ENCODE data around the gene SIAH3. TPM values are rescaled to one million over a fixed set of nuclear protein-coding genes. Genes with fewer than 3 reads are reported as not detected.

Gene SIAH3
- total RNA-seq, 1 donor: not detected

DNA sequence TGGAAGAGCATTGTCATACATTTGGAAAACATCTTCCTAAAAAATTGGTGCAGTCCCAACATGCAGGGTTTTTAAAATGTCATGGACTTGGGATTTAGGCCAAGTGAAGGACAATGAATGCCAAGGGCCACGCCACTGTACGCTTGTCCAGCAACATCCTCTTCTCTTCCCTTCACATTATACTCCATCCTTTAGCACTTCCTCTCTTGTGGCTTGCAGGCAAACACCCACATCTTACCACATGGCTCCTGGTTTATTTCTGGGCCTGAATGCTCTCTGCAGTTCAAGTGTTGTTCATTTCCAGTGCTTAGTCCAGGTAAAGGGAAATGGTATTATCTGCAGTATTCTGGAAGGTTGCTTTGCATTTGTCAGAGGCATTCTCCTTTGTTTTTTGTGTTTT, 104.5 kb downstream of the SIAH3 start:
- Histone ChIP-seq H3K4me1 (ENCODE audit: insufficient read depth, low read length) (no peaks in the 10 kb centered on the region), H3K4me3 (ENCODE audit: insufficient read depth, low read length) (no peak overlapping the region), H3K79me2 (ENCODE audit: insufficient read depth, low read length) (no peaks in the 10 kb centered on the region), H3K4me2 (ENCODE audit: insufficient read depth, low read length) (no peak overlapping the region), H4K20me1 (ENCODE audit: insufficient read depth, low read length) (no peaks in the 10 kb centered on the region), H3K27ac (ENCODE audit: low read depth, low read length) (no peak overlapping the region), H3K27me3 (ENCODE audit: insufficient read depth, low read length) (peaks cover 32% of the 10 kb centered on the region), H3K36me3 (ENCODE audit: insufficient read depth, low read length) (no peaks in the 10 kb centered on the region), H2AFZ (ENCODE audit: low read length) (no peak overlapping the region), H3K9me3 (ENCODE audit: low read depth, low read length) (no peaks in the 10 kb centered on the region)
- no peak for DNase-seq (ENCODE audit: insufficient read length, low spot score, missing footprints)
- TF ChIP-seq, protein P1, sequence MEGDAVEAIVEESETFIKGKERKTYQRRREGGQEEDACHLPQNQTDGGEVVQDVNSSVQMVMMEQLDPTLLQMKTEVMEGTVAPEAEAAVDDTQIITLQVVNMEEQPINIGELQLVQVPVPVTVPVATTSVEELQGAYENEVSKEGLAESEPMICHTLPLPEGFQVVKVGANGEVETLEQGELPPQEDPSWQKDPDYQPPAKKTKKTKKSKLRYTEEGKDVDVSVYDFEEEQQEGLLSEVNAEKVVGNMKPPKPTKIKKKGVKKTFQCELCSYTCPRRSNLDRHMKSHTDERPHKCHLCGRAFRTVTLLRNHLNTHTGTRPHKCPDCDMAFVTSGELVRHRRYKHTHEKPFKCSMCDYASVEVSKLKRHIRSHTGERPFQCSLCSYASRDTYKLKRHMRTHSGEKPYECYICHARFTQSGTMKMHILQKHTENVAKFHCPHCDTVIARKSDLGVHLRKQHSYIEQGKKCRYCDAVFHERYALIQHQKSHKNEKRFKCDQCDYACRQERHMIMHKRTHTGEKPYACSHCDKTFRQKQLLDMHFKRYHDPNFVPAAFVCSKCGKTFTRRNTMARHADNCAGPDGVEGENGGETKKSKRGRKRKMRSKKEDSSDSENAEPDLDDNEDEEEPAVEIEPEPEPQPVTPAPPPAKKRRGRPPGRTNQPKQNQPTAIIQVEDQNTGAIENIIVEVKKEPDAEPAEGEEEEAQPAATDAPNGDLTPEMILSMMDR (IDR thresholded peaks at IDR 0.05; ENCODE audit: extremely low read depth, low read depth, low read length): no peak

DNA sequence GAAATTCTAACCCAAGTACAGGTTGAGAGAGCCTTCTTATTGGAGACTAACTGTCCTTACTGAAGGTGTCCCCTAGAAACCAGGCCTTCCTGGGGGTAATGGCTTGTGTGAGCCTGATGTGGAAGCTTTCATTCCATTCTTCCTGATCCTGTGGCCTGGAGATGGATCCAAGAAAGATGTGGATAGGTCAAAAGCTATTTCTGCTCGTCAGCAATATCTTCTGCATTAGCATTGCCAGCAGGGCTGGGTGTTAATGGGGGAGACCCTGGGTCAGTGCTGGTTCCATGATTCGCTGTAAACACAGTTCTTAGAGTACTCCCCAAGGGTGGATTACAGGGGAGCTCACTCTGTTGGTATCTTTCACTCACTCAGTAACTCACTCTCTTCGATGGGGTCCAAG, 106.6 kb downstream of the SIAH3 start:
- no peak overlapping the region for H3K4me2 ChIP-seq (ENCODE audit: insufficient read depth, low read length)
- H3K27ac ChIP-seq (ENCODE audit: low read depth, low read length): no peak overlapping the region
- H4K20me1 ChIP-seq (ENCODE audit: insufficient read depth, low read length): no peaks in the 10 kb centered on the region
- no peaks in the 10 kb centered on the region for H3K79me2 ChIP-seq (ENCODE audit: insufficient read depth, low read length)
- no peaks in the 10 kb centered on the region for H3K9me3 ChIP-seq (ENCODE audit: low read depth, low read length)
- H3K4me3 ChIP-seq (ENCODE audit: insufficient read depth, low read length): no peak overlapping the region
- H3K27me3 ChIP-seq (ENCODE audit: insufficient read depth, low read length): peaks cover 31% of the 10 kb centered on the region
- TF ChIP-seq, protein P1 (IDR thresholded peaks at IDR 0.05; ENCODE audit: extremely low read depth, low read depth, low read length): no peak
- H3K36me3 ChIP-seq (ENCODE audit: insufficient read depth, low read length): no peaks in the 10 kb centered on the region
- no peak for DNase-seq (ENCODE audit: insufficient read length, low spot score, missing footprints)
- no peaks in the 10 kb centered on the region for H3K4me1 ChIP-seq (ENCODE audit: insufficient read depth, low read length)
- no peak overlapping the region for H2AFZ ChIP-seq (ENCODE audit: low read length)

DNA sequence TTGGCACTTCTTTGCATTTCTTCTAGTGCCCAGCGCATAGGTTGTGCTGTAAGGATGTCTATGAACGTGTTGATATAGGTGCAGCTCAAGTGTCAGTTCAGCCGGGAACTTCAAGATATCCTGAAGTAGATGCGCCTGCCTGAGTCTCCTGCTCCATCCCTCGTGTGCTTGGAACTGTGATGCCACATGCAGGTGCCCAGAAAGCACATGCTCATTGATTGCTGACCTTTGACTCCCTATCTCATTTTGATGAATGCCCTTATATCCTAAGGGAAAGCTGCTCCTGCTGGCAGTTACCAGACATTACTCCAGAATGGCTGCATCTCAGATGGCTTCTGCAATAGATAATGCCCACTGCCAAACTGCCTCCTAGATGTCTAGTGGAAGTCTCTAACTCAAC, 108.6 kb downstream of the SIAH3 start:
- H3K4me3 ChIP-seq (ENCODE audit: insufficient read depth, low read length): no peak overlapping the region
- no peak overlapping the region for H3K4me2 ChIP-seq (ENCODE audit: insufficient read depth, low read length)
- no peak for DNase-seq (ENCODE audit: insufficient read length, low spot score, missing footprints)
- no peak overlapping the region for H2AFZ ChIP-seq (ENCODE audit: low read length)
- no peaks in the 10 kb centered on the region for H3K79me2 ChIP-seq (ENCODE audit: insufficient read depth, low read length)
- TF ChIP-seq, protein P1 (IDR thresholded peaks at IDR 0.05; ENCODE audit: extremely low read depth, low read depth, low read length): no peak
- H3K4me1 ChIP-seq (ENCODE audit: insufficient read depth, low read length): no peaks in the 10 kb centered on the region
- no peaks in the 10 kb centered on the region for H3K9me3 ChIP-seq (ENCODE audit: low read depth, low read length)
- H3K27ac ChIP-seq (ENCODE audit: low read depth, low read length): no peak overlapping the region
- H3K36me3 ChIP-seq (ENCODE audit: insufficient read depth, low read length): no peaks in the 10 kb centered on the region
- H3K27me3 ChIP-seq (ENCODE audit: insufficient read depth, low read length): peaks cover 14% of the 10 kb centered on the region
- no peaks in the 10 kb centered on the region for H4K20me1 ChIP-seq (ENCODE audit: insufficient read depth, low read length)

DNA sequence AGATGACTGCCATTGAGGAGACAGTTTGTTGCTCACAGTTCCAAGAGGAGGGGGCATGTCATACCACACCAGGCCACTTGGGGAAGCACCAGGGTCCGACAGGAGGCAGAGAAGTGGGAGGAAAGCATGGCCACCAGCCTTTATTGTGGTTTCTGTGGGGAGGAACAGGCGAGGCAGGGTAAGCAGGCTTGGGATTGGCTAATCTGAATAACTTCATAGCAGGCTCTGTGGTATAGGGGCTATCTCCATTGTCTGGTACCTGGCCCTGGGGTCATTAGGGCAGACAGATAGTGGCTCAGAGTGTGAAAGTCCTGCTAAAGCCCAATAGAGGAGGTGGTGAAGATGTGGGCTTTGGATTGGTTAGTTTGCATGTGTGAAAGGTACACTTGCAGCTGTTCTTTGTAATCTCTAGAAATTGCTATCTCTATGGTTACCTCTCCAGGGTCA, 114.0 kb downstream of the SIAH3 start:
- no peaks in the 10 kb centered on the region for H3K36me3 ChIP-seq (ENCODE audit: insufficient read depth, low read length)
- no peak overlapping the region for H3K27ac ChIP-seq (ENCODE audit: low read depth, low read length)
- no peak overlapping the region for H3K4me2 ChIP-seq (ENCODE audit: insufficient read depth, low read length)
- TF ChIP-seq, protein P1 (IDR thresholded peaks at IDR 0.05; ENCODE audit: extremely low read depth, low read depth, low read length): peak; percentile 14
- no peaks in the 10 kb centered on the region for H3K4me1 ChIP-seq (ENCODE audit: insufficient read depth, low read length)
- H3K4me3 ChIP-seq (ENCODE audit: insufficient read depth, low read length): no peak overlapping the region
- no peak for DNase-seq (ENCODE audit: insufficient read length, low spot score, missing footprints)
- no peaks in the 10 kb centered on the region for H3K9me3 ChIP-seq (ENCODE audit: low read depth, low read length)
- H3K79me2 ChIP-seq (ENCODE audit: insufficient read depth, low read length): no peaks in the 10 kb centered on the region
- H4K20me1 ChIP-seq (ENCODE audit: insufficient read depth, low read length): no peaks in the 10 kb centered on the region
- H2AFZ ChIP-seq (ENCODE audit: low read length): no peak overlapping the region
- H3K27me3 ChIP-seq (ENCODE audit: insufficient read depth, low read length): peaks cover 5% of the 10 kb centered on the region
